ENCODE results near the gene PDE8A. TPM values are rescaled to one million over a fixed set of nuclear protein-coding genes. Genes with fewer than 3 reads are reported as not detected.

The PDE8A gene
- total RNA-seq, 2 donors from 2014 or later: 19.2 to 23.2 TPM

- Histone ChIP-seq H3K4me3 (no peak overlapping the region), H3K27me3 (no peaks in the 10 kb centered on the region), H3K4me1 (peaks cover 0 to 4% of the 10 kb centered on the region in 2 donors), H3K9me3 (no peaks in the 10 kb centered on the region), H3K27ac (no peak overlapping the region), H3K36me3 (no peaks in the 10 kb centered on the region)
- no peak for DNase-seq (ENCODE audit: low spot score)
- no peak for TF ChIP-seq CTCF (IDR thresholded peaks at IDR 0.05)
Measured at GRCh38 chr15:84953726-84954125, 27.9 kb upstream of the PDE8A start.

- no peaks in the 10 kb centered on the region for H3K9me3 ChIP-seq
- peak; percentile 58 to 94 for TF ChIP-seq CTCF (IDR thresholded peaks at IDR 0.05)
- peak; percentile 85 for DNase-seq (ENCODE audit: low spot score)
- no peaks in the 10 kb centered on the region for H3K27me3 ChIP-seq
- no peaks in the 10 kb centered on the region for H3K36me3 ChIP-seq
- peaks cover 0 to 5% of the 10 kb centered on the region in 2 donors for H3K4me1 ChIP-seq
- peak overlapping the region in 1 of 2 donors; percentile 38 for H3K4me3 ChIP-seq
- no peak overlapping the region for H3K27ac ChIP-seq
Measured at GRCh38 chr15:84955089-84955848, 26.4 kb upstream of the PDE8A start.

- Histone ChIP-seq H3K9me3 (no peaks in the 10 kb centered on the region), H3K4me1 (peaks cover 0 to 9% of the 10 kb centered on the region in 2 donors), H3K27ac (no peak overlapping the region), H3K4me3 (no peak overlapping the region), H3K27me3 (no peaks in the 10 kb centered on the region), H3K36me3 (no peaks in the 10 kb centered on the region)
- no peak for TF ChIP-seq CTCF (IDR thresholded peaks at IDR 0.05)
- DNase-seq (ENCODE audit: low spot score): no peak
Measured at GRCh38 chr15:84956199-84956598, 25.5 kb upstream of the PDE8A start.

GRCh38 chr15:84960391-84961113 is 21.1 kb upstream of the PDE8A start:
- peaks cover 0 to 9% of the 10 kb centered on the region in 2 donors for H3K4me1 ChIP-seq
- no peak overlapping the region for H3K27ac ChIP-seq
- no peaks in the 10 kb centered on the region for H3K27me3 ChIP-seq
- DNase-seq (ENCODE audit: low spot score): no peak
- no peak for TF ChIP-seq CTCF (IDR thresholded peaks at IDR 0.05)
- H3K4me3 ChIP-seq: no peak overlapping the region
- H3K9me3 ChIP-seq: peaks cover 0 to 4% of the 10 kb centered on the region in 2 donors
- no peaks in the 10 kb centered on the region for H3K36me3 ChIP-seq

- Histone ChIP-seq H3K27me3 (no peaks in the 10 kb centered on the region), H3K4me1 (peaks cover 0 to 9% of the 10 kb centered on the region in 2 donors)
- DNase-seq (ENCODE audit: low spot score): no peak
Measured at GRCh38 chr15:84961114-84961452, 20.6 kb upstream of the PDE8A start.

More at GRCh38 chr15:84961114-84961452, 20.6 kb upstream of the PDE8A start:
- TF ChIP-seq CTCF (IDR thresholded peaks at IDR 0.05): no peak
- H3K36me3 ChIP-seq: no peaks in the 10 kb centered on the region
- no peak overlapping the region for H3K4me3 ChIP-seq
- H3K27ac ChIP-seq: no peak overlapping the region
- H3K9me3 ChIP-seq: peaks cover 0 to 4% of the 10 kb centered on the region in 2 donors
